Measurements from ENCODE around the gene PRKCE.

- TF ChIP-seq EZH2phosphoT487 (IDR thresholded peaks at IDR 0.05; ENCODE audit: unreplicated experiment) (no peak), POLR2AphosphoS5 (IDR thresholded peaks at IDR 0.05; ENCODE audit: low read depth) (no peak), STAT1 (IDR thresholded peaks at IDR 0.05; ENCODE audit: unreplicated experiment) (no peak), ZNF114 (CRISPR knock-in tag; IDR thresholded peaks at IDR 0.05) (no peak), CTCF (conservative IDR thresholded peaks at IDR 0.05; ENCODE audit: low read depth in 2 of 2) (no peak), ZNF462 (CRISPR knock-in tag; IDR thresholded peaks at IDR 0.05) (no peak), EZH2 (IDR thresholded peaks at IDR 0.05; ENCODE audit: low read depth, unreplicated experiment) (no peak), CREB1 (CRISPR knock-in tag; IDR thresholded peaks at IDR 0.05; ENCODE audit: low read depth) (no peak), JUNB (IDR thresholded peaks at IDR 0.05; ENCODE audit: unreplicated experiment) (no peak), REST (IDR thresholded peaks at IDR 0.05; ENCODE audit: unreplicated experiment) (no peak), ZNF331 (CRISPR knock-in tag; IDR thresholded peaks at IDR 0.05; ENCODE audit: low read depth) (no peak), ETS1 (IDR thresholded peaks at IDR 0.05) (no peak), NANOG (IDR thresholded peaks at IDR 0.05; ENCODE audit: borderline replicate concordance) (no peak)
These were observed 580.2 kb downstream of the PRKCE start for GRCh38 chr2:46231721-46232120.
